HEK293T (cell line): ENCODE results near the gene CDS2.
"Not testable (repeated sequence)": the region's sequence is repeated elsewhere in the genome, so short reads cannot be mapped to it uniquely, and the experiment has no call there.

ENCODE experiments used
- BHLHE40 ChIP-seq: fragments of 450-650 bp; IDR thresholded peaks from 2 replicates; pipeline ENCODE4 v1.6.1; 2016; ENCODE audit warnings: mild to moderate bottlenecking, moderate library complexity, borderline replicate concordance
- ELF4 ChIP-seq: fragments of 450-650 bp; IDR thresholded peaks from 2 replicates; pipeline ENCODE4 v1.6.1; 2017; ENCODE audit warnings: antibody characterized with exemption
- FOXK2 ChIP-seq: fragments of 450-650 bp; IDR thresholded peaks from 2 replicates; pipeline ENCODE4 v1.6.1; 2016; ENCODE audit warnings: mild to moderate bottlenecking
- FOXM1 ChIP-seq: fragments of 450-650 bp; IDR thresholded peaks from 2 replicates; pipeline ENCODE4 v1.6.1; 2017; ENCODE audit warnings: mild to moderate bottlenecking, borderline replicate concordance
- HDGF ChIP-seq: fragments of 450-650 bp; IDR thresholded peaks from 2 replicates; pipeline ENCODE4 v1.6.1; 2017; ENCODE audit warnings: antibody characterized with exemption, borderline replicate concordance
- NFRKB ChIP-seq: fragments of 450-650 bp; IDR thresholded peaks from 2 replicates; pipeline ENCODE4 v1.6.1; 2016; ENCODE audit warnings: mild to moderate bottlenecking, moderate library complexity
- SP1 ChIP-seq: fragments of 450-650 bp; IDR thresholded peaks from 2 replicates; pipeline ENCODE4 v1.6.1; 2017
- TF ChIP-seq, protein P1 (sequence below): fragments of 450-650 bp; IDR thresholded peaks from 2 replicates; pipeline ENCODE4 v1.6.1; 2016

DNA sequence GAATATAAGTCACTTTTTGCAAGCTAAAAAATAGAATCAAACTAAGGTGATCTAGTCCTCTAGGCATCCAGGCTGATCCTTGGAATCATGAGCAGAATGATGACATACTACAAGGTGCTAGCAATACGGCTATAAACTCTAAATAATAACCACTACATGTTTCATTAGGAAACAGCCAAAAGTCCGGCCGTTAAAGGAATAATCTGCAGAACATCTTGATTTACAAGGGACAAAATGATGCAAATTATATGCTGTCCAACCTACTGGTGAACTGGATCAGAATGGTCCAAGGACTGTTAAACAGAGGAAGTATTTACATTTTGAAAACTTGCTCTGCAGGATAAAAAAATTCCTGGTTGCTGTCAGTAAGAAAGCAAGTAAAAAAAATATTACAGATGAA lies 26.9 kb upstream of the CDS2 start:
- TF ChIP-seq HDGF, SP1, FOXM1, ELF4, BHLHE40, FOXK2, NFRKB: not testable (repeated sequence)
- TF ChIP-seq, protein P1, sequence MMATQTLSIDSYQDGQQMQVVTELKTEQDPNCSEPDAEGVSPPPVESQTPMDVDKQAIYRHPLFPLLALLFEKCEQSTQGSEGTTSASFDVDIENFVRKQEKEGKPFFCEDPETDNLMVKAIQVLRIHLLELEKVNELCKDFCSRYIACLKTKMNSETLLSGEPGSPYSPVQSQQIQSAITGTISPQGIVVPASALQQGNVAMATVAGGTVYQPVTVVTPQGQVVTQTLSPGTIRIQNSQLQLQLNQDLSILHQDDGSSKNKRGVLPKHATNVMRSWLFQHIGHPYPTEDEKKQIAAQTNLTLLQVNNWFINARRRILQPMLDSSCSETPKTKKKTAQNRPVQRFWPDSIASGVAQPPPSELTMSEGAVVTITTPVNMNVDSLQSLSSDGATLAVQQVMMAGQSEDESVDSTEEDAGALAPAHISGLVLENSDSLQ, result not testable (repeated sequence)
